GM23338 (cell line): ENCODE measurements around the gene CLIP1. TPM values are rescaled to one million over a fixed set of nuclear protein-coding genes. Genes with fewer than 3 reads are reported as not detected.

Source experiments
- ATAC-seq: fragments of 200-7000 bp; cut with Tn5 transposase; 3 replicates; pipeline ENCODE4 v1.9.1; 2020
- DNase-seq: peaks from one replicate; pipeline ENCODE4 v3.0.0-alpha.2; 2015; ENCODE audit warnings: low spot score
- H2AFZ ChIP-seq: fragments of 200-600 bp; sonication (generic); 2 replicates; pipeline ENCODE4 v1.8.0; 2016; ENCODE audit warnings: antibody characterized with exemption, mild to moderate bottlenecking, moderate library complexity
- H3F3A ChIP-seq: fragments of 200-600 bp; sonication (generic); replicated peaks from 2 replicates; pipeline ENCODE4 v1.8.0; 2017; ENCODE audit warnings: antibody characterized with exemption, mixed run types, low read depth
- H3K27ac ChIP-seq: fragments of 200-600 bp; sonication (generic); 2 replicates; pipeline ENCODE4 v1.6.1; 2016; ENCODE audit warnings: low read depth
- H3K27me3 ChIP-seq: fragments of 200-600 bp; sonication (generic); 2 replicates; pipeline ENCODE4 v1.8.0; 2016; ENCODE audit warnings: mild to moderate bottlenecking, mixed run types, moderate library complexity; ENCODE audit not compliant: insufficient read depth
- H3K36me3 ChIP-seq: fragments of 200-600 bp; sonication (generic); 2 replicates; pipeline ENCODE4 v1.8.0; 2016; ENCODE audit warnings: mild to moderate bottlenecking; ENCODE audit not compliant: insufficient read depth
- H3K4me1 ChIP-seq: fragments of 200-600 bp; sonication (generic); 2 replicates; pipeline ENCODE4 v1.8.0; 2016; ENCODE audit warnings: mild to moderate bottlenecking, moderate library complexity; ENCODE audit not compliant: insufficient read depth
- H3K4me2 ChIP-seq: fragments of 200-600 bp; sonication (generic); 2 replicates; pipeline ENCODE4 v1.7.1; 2017; ENCODE audit warnings: mixed run types
- H3K4me3 ChIP-seq: fragments of 200-600 bp; sonication (generic); 2 replicates; pipeline ENCODE4 v1.6.1; 2016; ENCODE audit warnings: mixed run types
- H3K79me2 ChIP-seq: fragments of 200-600 bp; sonication (generic); replicated peaks from 2 replicates; pipeline ENCODE4 v1.8.0; 2017; ENCODE audit warnings: mild to moderate bottlenecking; ENCODE audit not compliant: insufficient read depth
- H3K9me2 ChIP-seq: fragments of 200-600 bp; sonication (generic); 2 replicates; pipeline ENCODE4 v1.8.0; 2017; ENCODE audit not compliant: insufficient read depth
- H4K20me1 ChIP-seq: fragments of 200-600 bp; sonication (generic); replicated peaks from 2 replicates; pipeline ENCODE4 v1.8.0; 2017; ENCODE audit warnings: mild to moderate bottlenecking; ENCODE audit not compliant: insufficient read depth
- H3K27ac Mint-ChIP-seq: 2 replicates; pipeline ENCODE4 v1.8.0; 2020; ENCODE audit warnings: inconsistent platforms, mild to moderate bottlenecking, moderate library complexity, mixed read lengths
- H3K27me3 Mint-ChIP-seq: 3 replicates; pipeline ENCODE4 v1.8.0; 2022; ENCODE audit warnings: low read depth, mild to moderate bottlenecking, moderate library complexity, mixed read lengths, inconsistent platforms; ENCODE audit not compliant: insufficient read depth, poor library complexity
- H3K36me3 Mint-ChIP-seq: 3 replicates; pipeline ENCODE4 v1.8.0; 2021; ENCODE audit warnings: low read depth, mild to moderate bottlenecking, inconsistent platforms, moderate library complexity, mixed read lengths
- H3K4me1 Mint-ChIP-seq: 3 replicates; pipeline ENCODE4 v1.8.0; 2020; ENCODE audit warnings: mild to moderate bottlenecking, inconsistent platforms, mixed read lengths
- H3K4me3 Mint-ChIP-seq: 3 replicates; pipeline ENCODE4 v1.8.0; 2021; ENCODE audit warnings: moderate library complexity, mild to moderate bottlenecking, inconsistent platforms, mixed read lengths
- H3K9me3 Mint-ChIP-seq: 3 replicates; pipeline ENCODE4 v1.8.0; 2020; ENCODE audit warnings: moderate library complexity, mild to moderate bottlenecking, inconsistent platforms, mixed read lengths
- CREB1 ChIP-seq: fragments of 250-450 bp; sonication (Bioruptor Pico); IDR thresholded peaks from 2 replicates; pipeline ENCODE4 v1.5.0; 2020; ENCODE audit warnings: low read depth, mild to moderate bottlenecking, moderate library complexity
- EZH2 ChIP-seq: fragments of 200-600 bp; sonication (generic); IDR thresholded peaks from one replicate; pipeline ENCODE4 v1.8.0; 2017; ENCODE audit warnings: antibody characterized with exemption, mild to moderate bottlenecking, low read depth; ENCODE audit not compliant: unreplicated experiment
- EZH2phosphoT487 ChIP-seq: fragments of 200-600 bp; sonication (generic); IDR thresholded peaks from one replicate; pipeline ENCODE4 v1.8.1; 2018; ENCODE audit warnings: antibody characterized with exemption; ENCODE audit not compliant: unreplicated experiment
- JUNB ChIP-seq: IDR thresholded peaks from one replicate; pipeline ENCODE4 v1.6.1; 2016; ENCODE audit warnings: antibody characterized with exemption; ENCODE audit not compliant: unreplicated experiment
- NANOG ChIP-seq: IDR thresholded peaks from 2 replicates; pipeline ENCODE4 v1.6.1; 2016; ENCODE audit warnings: antibody characterized with exemption, borderline replicate concordance
- POLR2AphosphoS5 ChIP-seq: IDR thresholded peaks from 2 replicates; pipeline ENCODE4 v1.6.1; 2016; ENCODE audit warnings: antibody characterized with exemption, low read depth
- STAT1 ChIP-seq: IDR thresholded peaks from one replicate; pipeline ENCODE4 v1.6.1; 2016; ENCODE audit warnings: antibody characterized with exemption; ENCODE audit not compliant: unreplicated experiment
- ZNF114 ChIP-seq: fragments of 250-450 bp; sonication (Bioruptor Pico); IDR thresholded peaks from 2 replicates; pipeline ENCODE4 v1.5.0; 2020; ENCODE audit warnings: mild to moderate bottlenecking, moderate library complexity
- ZNF331 ChIP-seq: fragments of 250-450 bp; sonication (Bioruptor Pico); IDR thresholded peaks from 2 replicates; pipeline ENCODE4 v1.5.0; 2020; ENCODE audit warnings: low read depth, mild to moderate bottlenecking, moderate library complexity
- polyA plus RNA-seq: library from polyadenylated mRNA; unstranded; fragments of >200 nt; fragmentation: Nextera tagmentation; extraction: Ambion mirVana; gene quantifications from 2 replicates; pipeline ENCODE4 v1.2.1, GENCODE V29; 2016
- total RNA-seq: library from RNA; depleted of rRNA; stranded (reverse); fragments of >200 nt; shearing (Covaris generic); gene quantifications from 2 replicates; pipeline ENCODE4 v1.2.3, GENCODE V29; 2014
- TF ChIP-seq, protein P1 (sequence below): IDR thresholded peaks from one replicate; pipeline ENCODE4 v1.6.1; 2018; ENCODE audit warnings: antibody characterized with exemption; ENCODE audit not compliant: unreplicated experiment
- TF ChIP-seq, protein P2 (sequence below): IDR thresholded peaks from 2 replicates; pipeline ENCODE4 v1.6.1; 2016; ENCODE audit warnings: antibody characterized with exemption
- TF ChIP-seq, protein P3 (sequence below): fragments of 250-450 bp; sonication (Bioruptor Pico); IDR thresholded peaks from 2 replicates; pipeline ENCODE4 v1.5.0; 2020; ENCODE audit warnings: mild to moderate bottlenecking, moderate library complexity
- TF ChIP-seq, protein P4 (sequence below), 2 experiments: fragments of 200-600 bp in 1 of 2; sonication (generic) in 1 of 2; conservative IDR thresholded peaks; 2 replicates each; pipeline versions ENCODE4 v1.5.1 to v1.6.1; 2016 to 2017; ENCODE audit warnings: antibody characterized with exemption in 2 of 2, low read depth in 2 of 2, mild to moderate bottlenecking in 2 of 2, moderate library complexity in 1 of 2

CLIP1 gene
- total and polyA plus RNA-seq, 2 experiments from 2014 or later, result 11.5 to 21.1 TPM

DNA sequence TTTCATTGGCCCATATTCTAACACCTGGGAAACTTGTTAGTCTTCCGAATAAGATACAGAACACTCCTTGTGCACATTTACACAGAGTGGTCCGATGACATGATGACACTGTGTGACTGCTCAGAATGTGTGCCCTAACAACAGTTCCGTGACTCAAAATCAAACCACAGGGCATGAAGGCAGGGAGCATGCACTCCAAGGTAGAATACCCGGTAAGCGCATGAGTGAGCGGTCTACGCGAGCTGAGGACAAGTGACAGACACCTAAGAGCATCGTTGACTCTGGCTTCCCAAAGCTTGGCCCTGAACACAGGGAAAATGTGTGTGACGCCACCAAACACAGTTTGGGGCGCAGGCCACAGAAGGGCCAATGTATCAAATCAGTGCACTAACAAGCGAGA is 18.6 kb downstream of the CLIP1 start:
- no peaks in the 10 kb centered on the region for H3K9me3 Mint-ChIP-seq
- H3K36me3 ChIP-seq, result no peaks in the 10 kb centered on the region
- H3K4me1 Mint-ChIP-seq, result peaks cover 15% of the 10 kb centered on the region
- no peak overlapping the region for H3K27ac ChIP-seq
- peaks cover 6% of the 10 kb centered on the region for H3K27me3 Mint-ChIP-seq
- H3K79me2 ChIP-seq, result peaks cover 4% of the 10 kb centered on the region; the same call in 1 of the 2 replicates
- H3K4me2 ChIP-seq, result no peak overlapping the region
- H3K9me2 ChIP-seq, result no peaks in the 10 kb centered on the region
- DNase-seq (no peak), ATAC-seq (no peak)
- peak overlapping the region; percentile 71 for H3K27ac Mint-ChIP-seq
- H3K4me3 ChIP-seq, result no peak overlapping the region
- no peak overlapping the region for H2AFZ ChIP-seq
- no peaks in the 10 kb centered on the region for H3K27me3 ChIP-seq
- TF ChIP-seq, protein P1, sequence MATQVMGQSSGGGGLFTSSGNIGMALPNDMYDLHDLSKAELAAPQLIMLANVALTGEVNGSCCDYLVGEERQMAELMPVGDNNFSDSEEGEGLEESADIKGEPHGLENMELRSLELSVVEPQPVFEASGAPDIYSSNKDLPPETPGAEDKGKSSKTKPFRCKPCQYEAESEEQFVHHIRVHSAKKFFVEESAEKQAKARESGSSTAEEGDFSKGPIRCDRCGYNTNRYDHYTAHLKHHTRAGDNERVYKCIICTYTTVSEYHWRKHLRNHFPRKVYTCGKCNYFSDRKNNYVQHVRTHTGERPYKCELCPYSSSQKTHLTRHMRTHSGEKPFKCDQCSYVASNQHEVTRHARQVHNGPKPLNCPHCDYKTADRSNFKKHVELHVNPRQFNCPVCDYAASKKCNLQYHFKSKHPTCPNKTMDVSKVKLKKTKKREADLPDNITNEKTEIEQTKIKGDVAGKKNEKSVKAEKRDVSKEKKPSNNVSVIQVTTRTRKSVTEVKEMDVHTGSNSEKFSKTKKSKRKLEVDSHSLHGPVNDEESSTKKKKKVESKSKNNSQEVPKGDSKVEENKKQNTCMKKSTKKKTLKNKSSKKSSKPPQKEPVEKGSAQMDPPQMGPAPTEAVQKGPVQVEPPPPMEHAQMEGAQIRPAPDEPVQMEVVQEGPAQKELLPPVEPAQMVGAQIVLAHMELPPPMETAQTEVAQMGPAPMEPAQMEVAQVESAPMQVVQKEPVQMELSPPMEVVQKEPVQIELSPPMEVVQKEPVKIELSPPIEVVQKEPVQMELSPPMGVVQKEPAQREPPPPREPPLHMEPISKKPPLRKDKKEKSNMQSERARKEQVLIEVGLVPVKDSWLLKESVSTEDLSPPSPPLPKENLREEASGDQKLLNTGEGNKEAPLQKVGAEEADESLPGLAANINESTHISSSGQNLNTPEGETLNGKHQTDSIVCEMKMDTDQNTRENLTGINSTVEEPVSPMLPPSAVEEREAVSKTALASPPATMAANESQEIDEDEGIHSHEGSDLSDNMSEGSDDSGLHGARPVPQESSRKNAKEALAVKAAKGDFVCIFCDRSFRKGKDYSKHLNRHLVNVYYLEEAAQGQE, result no peak
- TF ChIP-seq EZH2phosphoT487, result no peak
- no peak for TF ChIP-seq POLR2AphosphoS5
- TF ChIP-seq, protein P2, sequence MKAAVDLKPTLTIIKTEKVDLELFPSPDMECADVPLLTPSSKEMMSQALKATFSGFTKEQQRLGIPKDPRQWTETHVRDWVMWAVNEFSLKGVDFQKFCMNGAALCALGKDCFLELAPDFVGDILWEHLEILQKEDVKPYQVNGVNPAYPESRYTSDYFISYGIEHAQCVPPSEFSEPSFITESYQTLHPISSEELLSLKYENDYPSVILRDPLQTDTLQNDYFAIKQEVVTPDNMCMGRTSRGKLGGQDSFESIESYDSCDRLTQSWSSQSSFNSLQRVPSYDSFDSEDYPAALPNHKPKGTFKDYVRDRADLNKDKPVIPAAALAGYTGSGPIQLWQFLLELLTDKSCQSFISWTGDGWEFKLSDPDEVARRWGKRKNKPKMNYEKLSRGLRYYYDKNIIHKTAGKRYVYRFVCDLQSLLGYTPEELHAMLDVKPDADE, result no peak
- TF ChIP-seq ZNF331 (CRISPR knock-in tag), result no peak
- no peak for TF ChIP-seq CREB1 (CRISPR knock-in tag)
- no peak for TF ChIP-seq EZH2
- TF ChIP-seq STAT1, result no peak
- TF ChIP-seq NANOG, result no peak
- TF ChIP-seq, protein P3, sequence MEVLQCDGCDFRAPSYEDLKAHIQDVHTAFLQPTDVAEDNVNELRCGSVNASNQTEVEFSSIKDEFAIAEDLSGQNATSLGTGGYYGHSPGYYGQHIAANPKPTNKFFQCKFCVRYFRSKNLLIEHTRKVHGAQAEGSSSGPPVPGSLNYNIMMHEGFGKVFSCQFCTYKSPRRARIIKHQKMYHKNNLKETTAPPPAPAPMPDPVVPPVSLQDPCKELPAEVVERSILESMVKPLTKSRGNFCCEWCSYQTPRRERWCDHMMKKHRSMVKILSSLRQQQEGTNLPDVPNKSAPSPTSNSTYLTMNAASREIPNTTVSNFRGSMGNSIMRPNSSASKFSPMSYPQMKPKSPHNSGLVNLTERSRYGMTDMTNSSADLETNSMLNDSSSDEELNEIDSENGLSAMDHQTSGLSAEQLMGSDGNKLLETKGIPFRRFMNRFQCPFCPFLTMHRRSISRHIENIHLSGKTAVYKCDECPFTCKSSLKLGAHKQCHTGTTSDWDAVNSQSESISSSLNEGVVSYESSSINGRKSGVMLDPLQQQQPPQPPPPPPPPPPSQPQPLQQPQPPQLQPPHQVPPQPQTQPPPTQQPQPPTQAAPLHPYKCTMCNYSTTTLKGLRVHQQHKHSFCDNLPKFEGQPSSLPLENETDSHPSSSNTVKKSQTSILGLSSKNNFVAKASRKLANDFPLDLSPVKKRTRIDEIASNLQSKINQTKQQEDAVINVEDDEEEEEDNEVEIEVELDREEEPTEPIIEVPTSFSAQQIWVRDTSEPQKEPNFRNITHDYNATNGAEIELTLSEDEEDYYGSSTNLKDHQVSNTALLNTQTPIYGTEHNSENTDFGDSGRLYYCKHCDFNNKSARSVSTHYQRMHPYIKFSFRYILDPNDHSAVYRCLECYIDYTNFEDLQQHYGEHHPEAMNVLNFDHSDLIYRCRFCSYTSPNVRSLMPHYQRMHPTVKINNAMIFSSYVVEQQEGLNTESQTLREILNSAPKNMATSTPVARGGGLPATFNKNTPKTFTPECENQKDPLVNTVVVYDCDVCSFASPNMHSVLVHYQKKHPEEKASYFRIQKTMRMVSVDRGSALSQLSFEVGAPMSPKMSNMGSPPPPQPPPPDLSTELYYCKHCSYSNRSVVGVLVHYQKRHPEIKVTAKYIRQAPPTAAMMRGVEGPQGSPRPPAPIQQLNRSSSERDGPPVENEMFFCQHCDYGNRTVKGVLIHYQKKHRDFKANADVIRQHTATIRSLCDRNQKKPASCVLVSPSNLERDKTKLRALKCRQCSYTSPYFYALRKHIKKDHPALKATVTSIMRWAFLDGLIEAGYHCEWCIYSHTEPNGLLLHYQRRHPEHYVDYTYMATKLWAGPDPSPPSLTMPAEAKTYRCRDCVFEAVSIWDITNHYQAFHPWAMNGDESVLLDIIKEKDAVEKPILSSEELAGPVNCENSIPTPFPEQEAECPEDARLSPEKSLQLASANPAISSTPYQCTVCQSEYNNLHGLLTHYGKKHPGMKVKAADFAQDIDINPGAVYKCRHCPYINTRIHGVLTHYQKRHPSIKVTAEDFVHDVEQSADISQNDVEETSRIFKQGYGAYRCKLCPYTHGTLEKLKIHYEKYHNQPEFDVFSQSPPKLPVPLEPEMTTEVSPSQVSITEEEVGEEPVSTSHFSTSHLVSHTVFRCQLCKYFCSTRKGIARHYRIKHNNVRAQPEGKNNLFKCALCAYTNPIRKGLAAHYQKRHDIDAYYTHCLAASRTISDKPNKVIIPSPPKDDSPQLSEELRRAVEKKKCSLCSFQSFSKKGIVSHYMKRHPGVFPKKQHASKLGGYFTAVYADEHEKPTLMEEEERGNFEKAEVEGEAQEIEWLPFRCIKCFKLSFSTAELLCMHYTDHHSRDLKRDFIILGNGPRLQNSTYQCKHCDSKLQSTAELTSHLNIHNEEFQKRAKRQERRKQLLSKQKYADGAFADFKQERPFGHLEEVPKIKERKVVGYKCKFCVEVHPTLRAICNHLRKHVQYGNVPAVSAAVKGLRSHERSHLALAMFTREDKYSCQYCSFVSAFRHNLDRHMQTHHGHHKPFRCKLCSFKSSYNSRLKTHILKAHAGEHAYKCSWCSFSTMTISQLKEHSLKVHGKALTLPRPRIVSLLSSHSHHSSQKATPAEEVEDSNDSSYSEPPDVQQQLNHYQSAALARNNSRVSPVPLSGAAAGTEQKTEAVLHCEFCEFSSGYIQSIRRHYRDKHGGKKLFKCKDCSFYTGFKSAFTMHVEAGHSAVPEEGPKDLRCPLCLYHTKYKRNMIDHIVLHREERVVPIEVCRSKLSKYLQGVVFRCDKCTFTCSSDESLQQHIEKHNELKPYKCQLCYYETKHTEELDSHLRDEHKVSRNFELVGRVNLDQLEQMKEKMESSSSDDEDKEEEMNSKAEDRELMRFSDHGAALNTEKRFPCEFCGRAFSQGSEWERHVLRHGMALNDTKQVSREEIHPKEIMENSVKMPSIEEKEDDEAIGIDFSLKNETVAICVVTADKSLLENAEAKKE (CRISPR knock-in tag), result no peak
- no peak for TF ChIP-seq JUNB
- TF ChIP-seq, protein P4, sequence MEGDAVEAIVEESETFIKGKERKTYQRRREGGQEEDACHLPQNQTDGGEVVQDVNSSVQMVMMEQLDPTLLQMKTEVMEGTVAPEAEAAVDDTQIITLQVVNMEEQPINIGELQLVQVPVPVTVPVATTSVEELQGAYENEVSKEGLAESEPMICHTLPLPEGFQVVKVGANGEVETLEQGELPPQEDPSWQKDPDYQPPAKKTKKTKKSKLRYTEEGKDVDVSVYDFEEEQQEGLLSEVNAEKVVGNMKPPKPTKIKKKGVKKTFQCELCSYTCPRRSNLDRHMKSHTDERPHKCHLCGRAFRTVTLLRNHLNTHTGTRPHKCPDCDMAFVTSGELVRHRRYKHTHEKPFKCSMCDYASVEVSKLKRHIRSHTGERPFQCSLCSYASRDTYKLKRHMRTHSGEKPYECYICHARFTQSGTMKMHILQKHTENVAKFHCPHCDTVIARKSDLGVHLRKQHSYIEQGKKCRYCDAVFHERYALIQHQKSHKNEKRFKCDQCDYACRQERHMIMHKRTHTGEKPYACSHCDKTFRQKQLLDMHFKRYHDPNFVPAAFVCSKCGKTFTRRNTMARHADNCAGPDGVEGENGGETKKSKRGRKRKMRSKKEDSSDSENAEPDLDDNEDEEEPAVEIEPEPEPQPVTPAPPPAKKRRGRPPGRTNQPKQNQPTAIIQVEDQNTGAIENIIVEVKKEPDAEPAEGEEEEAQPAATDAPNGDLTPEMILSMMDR (conservative IDR thresholded peaks at IDR 0.05; ENCODE audit: low read depth in 2 of 2), result no peak
- TF ChIP-seq ZNF114 (CRISPR knock-in tag), result no peak
- H3K4me3 Mint-ChIP-seq, result no peak overlapping the region
- peaks cover 3% of the 10 kb centered on the region; the same call in 1 of the 3 replicates for H3K36me3 Mint-ChIP-seq
- H3K4me1 ChIP-seq, result peaks cover 8% of the 10 kb centered on the region
- H3F3A ChIP-seq, result no peaks in the 10 kb centered on the region; the same call in 1 of the 2 replicates
- no peaks in the 10 kb centered on the region for H4K20me1 ChIP-seq
